Activated CD8-positive, alpha-beta memory T cell treated with anti-CD3 and anti-CD28 coated beads for 1 hour (primary cell): ENCODE results near the gene MYH10.

Source experiments
- DNase-seq, 2 donors: peaks; one replicate each; pipeline ENCODE4 v3.0.0-alpha.2; 2020; ENCODE audit warnings: low read depth in 1 of 2; ENCODE audit errors: extremely low read depth in 1 of 2

Gene MYH10

GRCh38 chr17:8476741-8477140 lies 153.8 kb downstream of the MYH10 start:
- no peak for DNase-seq

GRCh38 chr17:8475781-8476180 lies 154.7 kb downstream of the MYH10 start:
- no peak for DNase-seq

- DNase-seq = no peak
Observed at GRCh38 chr17:8475227-8475626, 155.3 kb downstream of the MYH10 start.

GRCh38 chr17:8474826-8475225 lies 155.7 kb downstream of the MYH10 start:
- no peak for DNase-seq

GRCh38 chr17:8473451-8474192 lies 156.9 kb downstream of the MYH10 start:
- DNase-seq = no peak

GRCh38 chr17:8472663-8473062 lies 157.9 kb downstream of the MYH10 start:
- no peak for DNase-seq

- no peak for DNase-seq
Observed at GRCh38 chr17:8470447-8471047, 160.0 kb downstream of the MYH10 start.

- DNase-seq = no peak
Observed at GRCh38 chr17:8469964-8470363, 160.6 kb downstream of the MYH10 start.

GRCh38 chr17:8468980-8469379 lies 161.5 kb downstream of the MYH10 start:
- DNase-seq = no peak

- DNase-seq = no peak
Observed at GRCh38 chr17:8468127-8468526, 162.4 kb downstream of the MYH10 start.

- DNase-seq = no peak
Observed at GRCh38 chr17:8467527-8467926, 163.0 kb downstream of the MYH10 start.

- no peak for DNase-seq
Observed at GRCh38 chr17:8466873-8467272, 163.7 kb downstream of the MYH10 start.

GRCh38 chr17:8466456-8466855 lies 164.1 kb downstream of the MYH10 start:
- DNase-seq = no peak

- DNase-seq = no peak
Observed at GRCh38 chr17:8465759-8466158, 164.8 kb downstream of the MYH10 start.

- no peak for DNase-seq
Observed at GRCh38 chr17:8465356-8465755, 165.2 kb downstream of the MYH10 start.

GRCh38 chr17:8464941-8465340 lies 165.6 kb downstream of the MYH10 start:
- DNase-seq = no peak

GRCh38 chr17:8463099-8463498 lies 167.4 kb downstream of the MYH10 start:
- DNase-seq = no peak

- DNase-seq = no peak
Observed at GRCh38 chr17:8462564-8462963, 168.0 kb downstream of the MYH10 start.

- no peak for DNase-seq
Observed at GRCh38 chr17:8459831-8460230, 170.7 kb downstream of the MYH10 start.

- no peak for DNase-seq
Observed at GRCh38 chr17:8459107-8459506, 171.4 kb downstream of the MYH10 start.

- DNase-seq = no peak
Observed at GRCh38 chr17:8458128-8458527, 172.4 kb downstream of the MYH10 start.

- DNase-seq = no peak
Observed at GRCh38 chr17:8455665-8456209, 174.8 kb downstream of the MYH10 start.
